SK-N-SH (cell line): ENCODE results near the gene RCOR2. TPM values are rescaled to one million over a fixed set of nuclear protein-coding genes. Genes with fewer than 3 reads are reported as not detected.

Source experiments
- CTCF ChIA-PET: fragments of 300-600, 350-600 bp; formaldehyde crosslinking; extraction: SDS; loops from one replicate; lab custom pipeline; 2021; lab: Yijun Ruan, JAX
- POLR2A ChIA-PET: fragments of 350-600 bp; sonication (Branson Sonifier 250); formaldehyde crosslinking; extraction: SDS; loops from one replicate; lab custom pipeline; 2020; ENCODE audit warnings: antibody characterized with exemption, inconsistent platforms; lab: Yijun Ruan, JAX
- DNase-seq: peaks from one replicate; pipeline ENCODE4 v3.0.0; 2012
- H2AFZ ChIP-seq: fragments of 200-600 bp; sonication (generic); 2 replicates; pipeline ENCODE4 v1.8.1; 2016; ENCODE audit warnings: antibody characterized with exemption, mild to moderate bottlenecking, low read depth
- H3F3A ChIP-seq: fragments of 200-600 bp; sonication (generic); replicated peaks from 2 replicates; pipeline ENCODE3; 2016; ENCODE audit warnings: antibody characterized with exemption, mild to moderate bottlenecking; ENCODE audit not compliant: insufficient read depth
- H3K27ac ChIP-seq, 2 experiments: fragments of 200-500 bp in 1 of 2; fragments of 200-600 bp in 1 of 2; sonication (Bioruptor generic) in 1 of 2; sonication (generic), shearing (Covaris generic) in 1 of 2; 2 replicates each; pipeline versions ENCODE4 v1.5.1 to v1.6.1; 2014 to 2016; ENCODE audit warnings: low read depth in 2 of 2, inconsistent platforms in 1 of 2, low read length in 1 of 2, mild to moderate bottlenecking in 1 of 2, mixed read lengths in 1 of 2
- H3K27me3 ChIP-seq: fragments of 200-600 bp; sonication (generic), shearing (Covaris generic); 2 replicates; pipeline ENCODE4 v1.6.1; 2016; ENCODE audit warnings: mixed run types; ENCODE audit not compliant: insufficient read depth
- H3K36me3 ChIP-seq, 2 experiments: fragments of 200-500 bp in 1 of 2; fragments of 200-600 bp in 1 of 2; sonication (Bioruptor generic) in 1 of 2; sonication (generic) in 1 of 2; replicated peaks in 1 of 2; 2 replicates each; pipeline versions ENCODE3 to v1.5.1; 2014 to 2016; ENCODE audit warnings: low read length in 1 of 2, mild to moderate bottlenecking in 1 of 2; ENCODE audit not compliant: insufficient read depth in 2 of 2, control insufficient read depth in 1 of 2
- H3K4me1 ChIP-seq, 2 experiments: fragments of 200-500 bp in 1 of 2; fragments of 200-600 bp in 1 of 2; sonication (Bioruptor generic) in 1 of 2; sonication (generic), shearing (Covaris generic) in 1 of 2; 2 replicates each; pipeline versions ENCODE4 v1.5.1 to v1.6.1; 2014 to 2016; ENCODE audit warnings: low read depth in 1 of 2, low read length in 1 of 2, mixed run types in 1 of 2; ENCODE audit not compliant: insufficient read depth in 2 of 2, control insufficient read depth in 1 of 2
- H3K4me2 ChIP-seq: fragments of 200-600 bp; sonication (generic), shearing (Covaris generic); 2 replicates; pipeline ENCODE4 v1.6.1; 2017; ENCODE audit warnings: mixed run types
- H3K4me3 ChIP-seq, 2 experiments: fragments of 200-500 bp in 1 of 2; fragments of 200-600 bp in 1 of 2; sonication (Bioruptor generic) in 1 of 2; sonication (generic), shearing (Covaris generic) in 1 of 2; 2 replicates each; pipeline versions ENCODE4 v1.5.1 to v1.8.1; 2014 to 2016; ENCODE audit warnings: low read depth in 2 of 2, inconsistent platforms in 1 of 2, low read length in 1 of 2, mild to moderate bottlenecking in 1 of 2, mixed read lengths in 1 of 2, moderate library complexity in 1 of 2
- H3K79me2 ChIP-seq: fragments of 200-600 bp; sonication (generic); 2 replicates; pipeline ENCODE4 v1.8.1; 2017; ENCODE audit warnings: mild to moderate bottlenecking; ENCODE audit not compliant: insufficient read depth
- H3K9ac ChIP-seq: fragments of 200-600 bp; sonication (generic); 2 replicates; pipeline ENCODE4 v1.6.1; 2017; ENCODE audit warnings: mixed run types
- H3K9me2 ChIP-seq: fragments of 200-600 bp; sonication (generic); 2 replicates; pipeline ENCODE4 v1.6.1; 2017; ENCODE audit warnings: mixed run types
- H3K9me3 ChIP-seq: fragments of 200-600 bp; sonication (generic); 2 replicates; pipeline ENCODE4 v1.6.1; 2017; ENCODE audit warnings: mixed run types, mild to moderate bottlenecking, moderate library complexity
- H4K20me1 ChIP-seq: fragments of 200-600 bp; sonication (generic); 2 replicates; pipeline ENCODE4 v1.6.1; 2017; ENCODE audit warnings: mild to moderate bottlenecking, mixed run types; ENCODE audit not compliant: insufficient read depth
- CTCF ChIP-seq: fragments of 200-600 bp; sonication (generic); IDR thresholded peaks from 2 replicates; pipeline ENCODE4 v1.6.1; 2017; ENCODE audit warnings: antibody characterized with exemption, mild to moderate bottlenecking, moderate library complexity
- GATA2 ChIP-seq: sonication (generic); formaldehyde crosslinking; IDR thresholded peaks from 2 replicates; pipeline ENCODE4 v1.5.0; 2020; ENCODE audit warnings: mild to moderate bottlenecking, missing genetic modification reagents
- MAX ChIP-seq: IDR thresholded peaks from 2 replicates; pipeline ENCODE4 v1.4.0; 2012; ENCODE audit warnings: low read depth
- NRF1 ChIP-seq: IDR thresholded peaks from 2 replicates; pipeline ENCODE4 v1.6.1; 2012; ENCODE audit warnings: low read depth, mild to moderate bottlenecking, low read length
- REST ChIP-seq: IDR thresholded peaks from 2 replicates; pipeline ENCODE4 v1.6.1; 2012; ENCODE audit warnings: mild to moderate bottlenecking, low read depth, low read length, moderate library complexity
- SMC3 ChIP-seq: IDR thresholded peaks from 2 replicates; pipeline ENCODE4 v1.6.1; 2012; ENCODE audit warnings: low read depth, low read length, improper control_type of control experiment
- USF1 ChIP-seq: IDR thresholded peaks from 2 replicates; pipeline ENCODE4 v1.4.0; 2012; ENCODE audit warnings: low read depth, borderline replicate concordance
- USF2 ChIP-seq: fragments of 150-350 bp; IDR thresholded peaks from 2 replicates; pipeline ENCODE4 v1.6.1; 2017; ENCODE audit warnings: antibody characterized with exemption, low read length, low read depth, borderline replicate concordance
- WGBS: methylation state at CpG from one replicate; pipeline ENCODE4 v1.1.6; 2017; ENCODE audit warnings: low lambda C conversion rate; 5-methylcytosine and 5-hydroxymethylcytosine counted together
- polyA plus RNA-seq, 3 experiments: library from polyadenylated mRNA; depleted of rRNA; stranded (reverse); fragments of >200 nt; gene quantifications; 2 replicates each; pipeline ENCODE4 v1.2.3, GENCODE V29; 2012
- TF ChIP-seq, protein P1 (sequence below): fragments of 150-350 bp; IDR thresholded peaks from 2 replicates; pipeline ENCODE4 v1.6.1; 2016; ENCODE audit warnings: mild to moderate bottlenecking, low read depth, low read length
- TF ChIP-seq, protein P2 (sequence below): IDR thresholded peaks from 2 replicates; pipeline ENCODE4; 2012

RCOR2 gene
- polyA plus RNA-seq, 1 of the 3 experiments (the other 2 are of a cell fraction) = 1.1 TPM

DNA sequence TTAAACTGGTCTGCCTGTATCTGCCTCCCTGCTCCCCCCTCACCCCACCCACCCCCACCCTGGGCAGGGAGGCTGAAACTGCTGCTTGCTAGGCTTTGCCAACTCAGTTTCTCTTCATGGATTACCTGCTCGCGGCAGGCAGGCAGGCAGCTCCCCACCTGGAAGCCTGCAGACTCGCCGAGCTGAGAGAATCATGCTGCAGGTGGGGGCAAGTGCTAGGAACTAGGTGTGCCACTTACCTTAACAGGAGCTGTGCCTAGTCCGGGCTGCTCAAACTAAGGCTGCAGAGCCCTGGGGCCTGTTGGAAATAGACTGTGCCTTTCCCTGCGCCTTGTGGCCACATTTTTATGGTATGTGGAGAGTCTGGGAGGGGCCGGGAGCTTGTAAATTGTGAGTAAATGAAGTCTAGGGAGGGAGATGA, 47.8 kb downstream of the RCOR2 start:
- no peaks in the 10 kb centered on the region for H3K9me2 ChIP-seq
- H3K4me3 ChIP-seq = no peak overlapping the region
- H4K20me1 ChIP-seq = peaks cover 87% of the 10 kb centered on the region
- WGBS = 96% methylated on average over 4 of the region's 7 CpGs
- CTCF ChIA-PET = interaction anchor here (1.4 to 5.4 kb wide), 2 partner anchors 31 to 77 kb away, joined by 4 to 23 read pairs; partner anchors contain the start of gene MARK2
- no peaks in the 10 kb centered on the region for H3K27me3 ChIP-seq
- no peaks in the 10 kb centered on the region for H3K9me3 ChIP-seq
- DNase-seq = no peak
- POLR2A ChIA-PET = no interaction called here
- no peak overlapping the region for H2AFZ ChIP-seq
- peaks cover 0 to 3% of the 10 kb centered on the region in 2 experiments for H3K36me3 ChIP-seq
- TF ChIP-seq CTCF (no peak), NRF1 (no peak), GATA2 (CRISPR knock-in tag) (no peak), REST (no peak)
- TF ChIP-seq, protein P1, sequence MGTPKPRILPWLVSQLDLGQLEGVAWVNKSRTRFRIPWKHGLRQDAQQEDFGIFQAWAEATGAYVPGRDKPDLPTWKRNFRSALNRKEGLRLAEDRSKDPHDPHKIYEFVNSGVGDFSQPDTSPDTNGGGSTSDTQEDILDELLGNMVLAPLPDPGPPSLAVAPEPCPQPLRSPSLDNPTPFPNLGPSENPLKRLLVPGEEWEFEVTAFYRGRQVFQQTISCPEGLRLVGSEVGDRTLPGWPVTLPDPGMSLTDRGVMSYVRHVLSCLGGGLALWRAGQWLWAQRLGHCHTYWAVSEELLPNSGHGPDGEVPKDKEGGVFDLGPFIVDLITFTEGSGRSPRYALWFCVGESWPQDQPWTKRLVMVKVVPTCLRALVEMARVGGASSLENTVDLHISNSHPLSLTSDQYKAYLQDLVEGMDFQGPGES = no peak
- no peak overlapping the region for H3K4me2 ChIP-seq
- no peak overlapping the region for H3K9ac ChIP-seq
- no peaks in the 10 kb centered on the region for H3F3A ChIP-seq
- H3K4me1 ChIP-seq = peaks cover 27 to 34% of the 10 kb centered on the region in 2 experiments; a peak in 3 of 4 replicates
- H3K79me2 ChIP-seq = peaks cover 74% of the 10 kb centered on the region
- H3K27ac ChIP-seq = no peak overlapping the region

DNA sequence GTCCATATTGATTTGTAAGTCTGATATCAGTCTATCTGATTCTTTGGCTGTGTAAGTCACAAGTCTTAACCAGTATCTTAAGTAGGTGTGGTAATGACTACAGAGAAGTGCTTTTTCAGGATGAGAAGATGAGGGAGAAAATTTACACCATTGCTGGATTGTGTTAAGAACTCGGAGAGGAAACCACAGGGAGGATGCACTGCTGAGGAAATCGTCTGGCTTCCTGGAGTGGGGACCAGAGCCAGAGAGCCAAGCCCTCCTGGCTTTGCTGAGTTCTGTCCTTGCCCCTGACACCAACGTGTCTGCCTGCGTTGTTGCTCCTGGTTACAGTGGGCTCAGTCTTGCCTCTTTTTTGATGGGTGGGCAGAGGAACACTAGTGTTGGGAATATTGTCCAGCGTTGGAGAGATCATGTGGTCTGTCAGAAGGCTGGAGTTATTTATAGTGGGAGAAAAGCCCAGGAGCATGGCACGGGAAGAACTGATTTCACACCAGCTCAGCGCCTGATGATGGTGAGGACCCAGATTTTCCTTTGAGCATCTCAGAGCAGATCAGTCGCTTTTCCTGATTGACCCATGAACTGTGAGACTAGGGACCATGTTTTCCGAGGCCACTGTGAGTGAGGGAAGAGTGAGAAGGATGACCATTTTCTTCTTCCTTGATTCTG, 48.4 kb downstream of the RCOR2 start:
- H4K20me1 ChIP-seq = peaks cover 82% of the 10 kb centered on the region
- CTCF ChIA-PET = interaction anchor here (5.4 kb wide), 1 partner anchor 31 kb away, joined by 23 read pairs; the partner anchor contains the start of gene MARK2
- WGBS = 89% methylated on average over 7 of the region's 9 CpGs
- TF ChIP-seq, protein P2, sequence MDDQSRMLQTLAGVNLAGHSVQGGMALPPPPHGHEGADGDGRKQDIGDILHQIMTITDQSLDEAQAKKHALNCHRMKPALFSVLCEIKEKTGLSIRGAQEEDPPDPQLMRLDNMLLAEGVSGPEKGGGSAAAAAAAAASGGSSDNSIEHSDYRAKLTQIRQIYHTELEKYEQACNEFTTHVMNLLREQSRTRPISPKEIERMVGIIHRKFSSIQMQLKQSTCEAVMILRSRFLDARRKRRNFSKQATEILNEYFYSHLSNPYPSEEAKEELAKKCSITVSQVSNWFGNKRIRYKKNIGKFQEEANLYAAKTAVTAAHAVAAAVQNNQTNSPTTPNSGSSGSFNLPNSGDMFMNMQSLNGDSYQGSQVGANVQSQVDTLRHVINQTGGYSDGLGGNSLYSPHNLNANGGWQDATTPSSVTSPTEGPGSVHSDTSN = no peak
- TF ChIP-seq USF2 (no peak), MAX (no peak), REST (no peak), SMC3 (no peak), USF1 (no peak)

More for the DNA sequence above, 48.4 kb downstream of the RCOR2 start:
- Histone ChIP-seq H3K4me1 (peaks cover 27 to 34% of the 10 kb centered on the region in 2 experiments; a peak in 3 of 4 replicates), H3K36me3 (peaks cover 0 to 3% of the 10 kb centered on the region in 2 experiments), H2AFZ (no peak overlapping the region), H3K9ac (no peak overlapping the region), H3K9me3 (no peaks in the 10 kb centered on the region), H3F3A (no peaks in the 10 kb centered on the region), H3K27ac (no peak overlapping the region), H3K79me2 (peaks cover 71% of the 10 kb centered on the region), H3K4me3 (no peak overlapping the region), H3K27me3 (no peaks in the 10 kb centered on the region), H3K9me2 (no peaks in the 10 kb centered on the region), H3K4me2 (no peak overlapping the region)
- DNase-seq = no peak
- POLR2A ChIA-PET = no interaction called here
